Fibroblast of mammary gland (primary cell): ENCODE measurements around the gene CTU1.
A peak's percentile ranks its signal among the peaks of the same experiment; 100 is the strongest.

ENCODE experiments used
- DNase-seq: peaks from one replicate; pipeline ENCODE4 v3.0.0-alpha.2; 2010; ENCODE audit warnings: low read depth
- H3K4me3 ChIP-seq: 2 replicates; pipeline ENCODE4 v1.5.1; 2011; ENCODE audit warnings: low read depth, mild to moderate bottlenecking, low read length, moderate library complexity; ENCODE audit not compliant: control insufficient read depth
- CTCF ChIP-seq: conservative IDR thresholded peaks from 2 replicates; pipeline ENCODE4 v1.5.1; 2011; ENCODE audit warnings: low read depth, low read length, inconsistent platforms; ENCODE audit not compliant: control insufficient read depth, insufficient read depth

The CTU1 gene

GRCh38 chr19:51071095-51071405, 37.2 kb downstream of the CTU1 start:
- H3K4me3 ChIP-seq = no peak overlapping the region
- DNase-seq = no peak
- TF ChIP-seq CTCF = no peak

GRCh38 chr19:51070334-51071094, 37.7 kb downstream of the CTU1 start:
- DNase-seq = no peak
- H3K4me3 ChIP-seq = no peak overlapping the region
- no peak for TF ChIP-seq CTCF

GRCh38 chr19:51066393-51067186, 41.6 kb downstream of the CTU1 start:
- DNase-seq = no peak
- no peak for TF ChIP-seq CTCF
- no peak overlapping the region for H3K4me3 ChIP-seq

- no peak for DNase-seq
- TF ChIP-seq CTCF = no peak
- H3K4me3 ChIP-seq = no peak overlapping the region
Measured at GRCh38 chr19:51065221-51065960, 42.8 kb downstream of the CTU1 start.

GRCh38 chr19:51064534-51065220, 43.5 kb downstream of the CTU1 start, which contains the start of gene KLK13:
Gene KLK13, minus strand, starts transcription at chr19:51065092. Its CDS starts 25 bp downstream, at chr19:51065067.
- peak; percentile 25 for DNase-seq
- TF ChIP-seq CTCF = no peak
- H3K4me3 ChIP-seq = no peak within 1 kb of the TSS

- no peak for DNase-seq
- TF ChIP-seq CTCF = no peak
- H3K4me3 ChIP-seq = no peak overlapping the region
Measured at GRCh38 chr19:51063664-51064063, 44.5 kb downstream of the CTU1 start.
